ENCODE data around the gene EMX2.

DNA sequence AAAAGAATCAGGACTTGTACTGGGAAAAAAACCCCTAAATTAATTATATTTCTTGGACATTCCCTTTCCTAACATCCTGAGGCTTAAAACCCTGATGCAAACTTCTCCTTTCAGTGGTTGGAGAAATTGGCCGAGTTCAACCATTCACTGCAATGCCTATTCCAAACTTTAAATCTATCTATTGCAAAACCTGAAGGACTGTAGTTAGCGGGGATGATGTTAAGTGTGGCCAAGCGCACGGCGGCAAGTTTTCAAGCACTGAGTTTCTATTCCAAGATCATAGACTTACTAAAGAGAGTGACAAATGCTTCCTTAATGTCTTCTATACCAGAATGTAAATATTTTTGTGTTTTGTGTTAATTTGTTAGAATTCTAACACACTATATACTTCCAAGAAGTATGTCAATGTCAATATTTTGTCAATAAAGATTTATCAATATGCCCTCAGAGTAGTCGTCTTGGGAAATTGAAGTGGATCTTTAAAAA lies 6.6 kb downstream of the EMX2 start:
- TF ChIP-seq ZNF749 (CRISPR knock-in tag; IDR thresholded peaks at IDR 0.05; ENCODE audit: borderline replicate concordance) (no peak), SMAD1 (CRISPR knock-in tag; IDR thresholded peaks at IDR 0.05; ENCODE audit: borderline replicate concordance, low read depth) (no peak), HNRNPUL1 (IDR thresholded peaks at IDR 0.05; ENCODE audit: low read depth, low read length) (no peak), ZNF263 (CRISPR knock-in tag; IDR thresholded peaks at IDR 0.05) (no peak), ASH2L (IDR thresholded peaks at IDR 0.05; ENCODE audit: insufficient read length, low read depth, low read length) (no peak)
- TF ChIP-seq, protein P1, sequence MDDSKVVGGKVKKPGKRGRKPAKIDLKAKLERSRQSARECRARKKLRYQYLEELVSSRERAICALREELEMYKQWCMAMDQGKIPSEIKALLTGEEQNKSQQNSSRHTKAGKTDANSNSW (CRISPR knock-in tag; IDR thresholded peaks at IDR 0.05; ENCODE audit: borderline replicate concordance) = no peak
